HG02852 (cell line): ENCODE measurements around the gene PIGQ.

Source experiments
- ATAC-seq: cut with Tn5 transposase; IDR thresholded peaks from one replicate; pipeline ENCODE4 v1.9.1; 2021; ENCODE audit warnings: mild to moderate bottlenecking, moderate library complexity; ENCODE audit not compliant: unreplicated experiment

The PIGQ gene

DNA sequence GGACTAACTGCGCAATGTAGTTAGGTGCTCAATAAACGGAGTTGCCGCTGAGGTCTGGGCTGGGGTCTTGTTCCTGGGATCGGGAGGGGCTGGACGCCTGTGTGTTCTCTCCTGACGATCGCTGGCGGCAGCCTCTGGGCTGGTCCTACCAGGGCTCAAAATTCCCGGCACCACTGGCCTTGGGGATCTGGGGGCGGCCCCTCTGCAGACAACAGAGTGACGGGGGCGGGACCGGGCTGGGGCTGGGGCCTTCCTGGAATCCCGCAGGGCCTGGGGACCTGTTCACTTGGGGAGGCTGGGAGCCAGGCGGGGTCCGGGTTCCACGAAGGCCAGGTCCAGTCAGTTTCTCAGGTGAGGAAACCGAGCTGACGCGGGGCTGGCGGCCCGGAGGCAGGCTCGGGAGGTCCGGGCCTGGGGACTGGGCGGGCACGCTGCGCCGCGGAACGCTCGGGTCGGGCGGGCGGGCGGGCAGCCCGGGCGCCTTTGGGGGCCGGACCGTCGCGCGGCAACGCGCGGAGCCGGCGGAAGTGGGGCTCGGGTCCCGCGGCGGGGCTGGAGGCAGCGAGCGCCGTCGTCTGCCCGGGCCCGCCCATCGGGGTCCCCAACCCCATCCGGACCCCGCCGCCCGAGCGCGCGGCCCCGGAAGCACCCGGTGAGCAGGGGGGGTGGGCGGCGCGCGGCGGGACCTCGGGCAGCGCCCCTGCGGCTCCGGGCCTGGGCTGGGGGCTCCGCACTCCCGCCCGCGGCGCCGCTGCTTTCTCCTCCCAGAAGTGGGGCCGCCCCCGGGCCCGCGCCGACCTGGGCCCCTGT, at the start of gene PIGQ:
Gene PIGQ, plus strand, starts transcription at position 524 of the 810 bp plus-strand sequence. CDS start 4,107 bp downstream, outside the sequence.
- ATAC-seq = no peak

DNA sequence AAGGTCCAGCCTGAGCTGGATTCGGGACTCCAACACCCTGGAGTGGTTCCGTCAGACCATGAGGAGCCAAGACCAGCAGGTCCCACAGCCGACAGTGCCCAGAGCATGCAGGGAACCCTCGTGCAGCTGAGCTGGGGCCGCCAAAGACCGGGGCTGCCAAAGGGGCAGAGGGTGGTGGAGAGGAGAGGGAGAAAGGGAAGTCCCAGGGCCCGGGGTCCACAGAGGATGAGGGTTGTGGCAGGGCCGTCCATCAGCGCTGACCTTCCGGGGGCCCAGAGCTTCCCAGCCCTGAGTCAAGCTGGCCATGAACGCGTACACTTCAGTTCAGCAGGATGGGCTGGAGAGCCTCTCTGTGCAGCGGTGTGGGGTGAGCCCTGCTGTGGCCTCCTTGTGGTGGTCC, 48.9 kb upstream of the PIGQ start:
- ATAC-seq = no peak

DNA sequence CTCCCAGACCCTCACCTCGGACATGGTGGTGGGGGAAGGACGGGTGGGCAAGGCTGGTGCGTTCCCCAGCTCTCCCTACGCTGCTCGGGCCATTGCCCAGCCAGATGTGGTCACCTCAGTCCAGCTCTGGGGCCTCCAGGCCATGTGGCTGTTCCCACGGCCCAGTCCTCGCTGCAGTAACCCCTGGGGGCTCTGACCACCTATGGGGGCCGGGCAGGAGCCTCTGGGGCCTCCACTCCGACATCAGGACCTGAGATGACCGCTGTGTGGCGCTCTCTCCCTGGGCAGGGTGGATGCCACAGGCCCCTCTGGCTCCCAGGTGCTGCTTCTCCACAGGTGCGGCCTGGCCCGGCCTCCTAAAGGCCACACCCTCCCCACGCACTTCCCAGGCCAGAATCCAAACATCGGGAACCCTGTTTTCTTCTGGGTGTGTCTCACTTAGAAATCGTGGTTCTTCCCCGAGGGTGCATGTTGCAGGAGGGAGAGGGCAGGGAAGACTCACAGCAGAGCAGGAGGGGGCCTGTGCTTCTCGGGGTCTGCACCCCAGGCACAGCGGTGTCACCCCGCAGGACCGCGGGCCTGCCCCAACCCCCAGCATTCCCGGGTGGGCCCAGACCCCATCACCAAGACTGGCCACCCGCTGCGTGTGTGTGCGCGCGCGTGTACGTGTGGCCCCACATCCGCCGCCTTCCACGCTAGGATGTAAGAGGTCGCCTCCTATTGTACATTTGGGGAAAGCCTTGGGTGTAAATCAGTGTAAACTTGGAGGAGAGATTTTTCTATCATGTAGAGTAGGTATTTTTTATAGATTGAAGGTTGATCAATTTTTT, 48.2 kb upstream of the PIGQ start:
- ATAC-seq = no peak

DNA sequence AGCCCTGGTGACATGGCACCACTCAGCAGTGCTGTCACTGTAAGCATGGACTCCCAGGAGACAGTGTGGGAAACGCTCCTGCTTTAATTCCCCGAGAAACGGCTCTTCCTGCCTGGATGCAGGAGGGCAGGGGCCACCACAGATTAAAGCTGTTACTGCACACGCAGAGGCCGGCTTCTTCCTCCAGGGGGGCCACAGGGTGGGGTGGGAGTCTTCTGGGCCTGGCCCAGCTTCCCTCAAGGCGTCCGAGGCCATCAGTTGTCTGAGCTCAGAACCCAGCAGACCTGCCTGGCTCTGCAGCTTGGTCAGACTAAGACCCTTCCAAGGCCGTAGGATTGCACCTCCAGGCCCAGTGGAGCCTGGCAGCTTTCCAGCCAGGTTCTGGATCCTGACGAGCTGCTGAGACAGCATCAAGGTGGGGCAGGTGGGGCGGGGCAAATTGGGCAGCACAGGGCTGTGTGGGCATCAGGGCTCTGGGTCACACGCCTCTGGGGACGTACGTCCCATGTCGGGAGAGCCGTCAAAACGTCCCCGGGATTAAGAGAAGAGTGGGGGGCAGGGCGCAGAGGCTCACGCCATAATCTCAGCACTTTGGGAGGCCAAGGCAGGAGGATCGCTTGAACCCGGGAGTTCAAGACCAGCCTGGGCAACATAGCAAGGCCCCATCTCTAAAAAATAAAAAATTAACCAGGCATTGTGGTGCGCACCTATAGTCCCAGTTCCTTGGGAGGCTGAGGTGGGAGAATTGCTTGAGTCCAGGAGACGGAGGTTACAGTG, 47.3 kb upstream of the PIGQ start:
- no peak for ATAC-seq

DNA sequence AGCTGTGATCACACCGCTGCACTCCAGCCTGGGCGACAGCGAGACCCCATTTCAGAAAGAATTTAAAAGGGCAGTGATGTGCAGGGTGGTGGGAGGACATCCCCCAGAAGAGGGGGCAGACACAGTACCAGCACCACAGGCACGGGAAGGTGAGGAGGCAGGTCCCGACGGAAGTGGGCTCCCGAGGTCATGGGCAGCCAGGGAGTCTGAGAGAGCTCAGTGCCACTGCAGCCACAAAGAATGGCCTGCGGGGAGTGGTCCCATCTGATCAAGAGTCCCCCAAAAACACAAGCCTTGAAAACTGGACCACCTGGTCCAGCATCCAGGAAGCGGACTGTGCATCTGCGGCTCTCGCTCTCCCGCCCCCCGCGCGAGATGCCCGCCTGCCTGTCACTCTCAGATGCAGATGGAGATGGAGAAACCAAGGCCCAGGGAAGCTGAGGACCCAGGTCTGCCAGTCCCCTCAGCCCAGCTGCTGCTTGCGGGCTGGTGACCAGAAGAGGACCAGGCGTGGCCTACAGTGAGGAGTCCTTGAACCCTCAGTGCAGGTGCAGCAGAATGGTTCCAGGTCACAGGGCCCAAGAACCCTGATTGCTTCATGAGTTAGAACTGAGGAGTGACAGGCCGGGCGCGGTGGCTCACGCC, 46.5 kb upstream of the PIGQ start:
- no peak for ATAC-seq

DNA sequence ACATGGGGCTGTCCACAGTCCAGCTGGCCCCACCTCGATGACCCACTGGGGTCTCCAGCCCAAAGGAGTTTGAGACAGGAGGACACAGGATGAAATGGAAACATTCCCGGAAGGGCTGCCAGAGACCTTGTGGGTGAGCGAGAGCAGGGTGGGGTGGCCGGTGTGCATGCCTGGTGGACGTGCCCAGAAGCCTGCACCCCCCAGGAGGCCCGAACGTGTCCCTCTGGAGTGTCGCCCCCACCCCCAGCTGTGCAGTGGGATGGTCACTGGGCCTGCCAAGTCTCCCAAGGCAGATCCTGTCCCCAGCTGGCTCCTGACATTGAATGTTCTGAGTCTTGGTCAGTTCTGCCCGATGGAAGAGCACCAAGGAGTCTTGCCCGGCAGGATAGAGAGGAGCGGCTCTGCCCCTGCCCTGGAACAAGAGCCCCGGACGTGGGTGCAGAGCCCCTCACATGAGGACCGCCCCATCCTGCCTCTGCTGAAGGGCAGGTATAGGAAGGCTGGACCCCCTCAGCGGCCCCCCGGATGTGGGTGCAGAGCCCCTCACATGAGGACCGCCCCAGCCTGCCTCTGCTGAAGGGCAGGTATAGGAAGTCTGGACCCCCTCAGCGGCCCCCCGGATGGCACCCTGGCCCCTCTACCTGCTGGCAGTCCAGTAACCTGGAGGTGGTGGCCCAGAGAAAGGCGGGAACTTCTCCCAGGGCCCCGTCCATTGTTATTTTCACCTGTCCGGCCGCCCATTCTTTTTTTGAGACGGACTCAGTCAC, 45.3 kb upstream of the PIGQ start:
- no peak for ATAC-seq

DNA sequence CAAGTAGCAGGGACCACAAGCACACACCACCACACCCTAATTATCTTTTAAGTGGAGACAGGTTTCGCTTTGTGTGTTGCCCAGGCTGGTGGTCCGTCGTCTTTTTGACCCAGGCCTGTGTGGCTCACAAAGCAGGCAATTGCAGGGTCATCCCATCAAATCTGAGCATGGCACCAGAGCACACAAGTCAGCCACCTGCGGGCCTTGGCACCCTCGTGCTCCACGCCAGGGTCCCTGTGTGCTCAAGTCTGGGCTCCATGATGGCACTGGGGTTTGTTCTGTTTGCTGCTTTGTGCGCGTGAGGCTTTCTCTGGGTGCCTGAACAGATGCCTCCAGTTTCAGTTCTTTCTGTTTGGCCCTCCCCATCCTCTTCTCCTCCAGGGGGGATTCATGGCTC, 44.6 kb upstream of the PIGQ start:
- ATAC-seq = no peak

DNA sequence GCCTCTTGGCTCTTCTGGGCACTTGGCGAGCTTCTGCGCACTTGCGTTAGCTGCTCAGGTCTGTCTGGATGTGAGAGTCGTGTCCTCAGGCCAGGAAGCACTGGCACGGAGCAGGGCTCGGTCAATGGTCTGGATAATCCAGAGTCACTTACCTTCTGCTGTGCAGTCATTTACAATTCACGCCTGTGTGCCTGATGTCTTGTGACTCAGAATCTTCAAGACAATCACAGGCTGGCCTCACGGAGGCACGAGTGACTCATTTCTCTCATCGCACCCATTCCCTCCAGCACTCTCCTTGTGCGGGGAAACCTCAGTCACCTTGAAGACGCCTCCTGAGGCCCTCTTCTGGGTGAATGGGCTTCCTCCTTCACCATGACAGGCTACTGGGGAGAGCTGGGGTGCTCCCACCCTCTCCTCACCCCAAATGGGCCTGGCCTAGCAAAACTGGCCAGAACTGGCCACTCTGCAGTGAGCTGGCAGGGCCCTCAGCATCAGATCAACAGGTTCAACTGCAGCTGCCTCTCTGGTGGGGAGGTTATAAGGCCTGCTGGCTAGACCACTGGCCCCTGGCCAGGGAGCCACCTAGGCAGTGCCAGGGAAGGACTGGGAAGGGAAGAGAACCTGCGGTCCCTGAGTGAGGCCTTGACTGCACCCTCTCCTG, 44.1 kb upstream of the PIGQ start:
- ATAC-seq = no peak

DNA sequence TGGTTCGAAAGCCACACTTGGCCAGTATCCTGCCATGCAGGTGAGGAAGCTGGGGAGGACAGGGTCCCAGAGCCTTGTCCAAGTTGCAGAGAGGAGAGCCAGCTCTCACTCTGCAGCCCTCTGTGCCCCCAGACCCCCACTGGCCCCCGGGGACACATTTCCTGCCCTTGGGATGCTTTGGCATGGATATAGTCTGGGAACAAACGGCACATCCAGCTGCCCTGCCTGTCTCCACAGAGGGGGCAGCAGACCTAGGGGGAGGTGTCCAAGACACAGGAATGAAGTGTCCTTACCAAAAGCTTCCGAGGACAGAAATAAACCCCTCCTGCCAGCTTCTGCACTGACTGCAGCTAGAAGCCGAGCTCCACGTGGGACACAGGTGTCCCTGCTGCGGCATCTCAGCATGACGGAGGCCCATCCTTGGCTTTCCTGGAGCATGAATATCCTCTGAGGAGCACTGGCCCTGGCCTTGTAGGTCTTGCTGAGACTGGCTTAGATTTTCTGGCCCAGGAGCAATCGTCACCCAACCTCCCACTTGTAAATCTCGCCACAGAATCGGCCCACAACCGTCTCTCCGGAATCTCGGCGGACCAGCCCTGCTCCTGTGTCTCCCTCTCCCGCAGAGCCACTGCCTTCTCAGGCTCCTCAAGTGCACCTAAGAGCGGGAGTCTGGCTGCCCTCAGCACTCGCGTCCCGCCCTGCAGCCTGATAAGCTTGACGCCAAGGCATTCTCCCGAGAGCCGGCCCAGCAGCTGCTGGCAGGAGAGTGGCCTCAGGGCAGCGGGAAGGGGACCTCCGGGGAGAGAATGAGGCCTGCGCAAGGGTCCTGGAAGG, 43.4 kb upstream of the PIGQ start:
- no peak for ATAC-seq

DNA sequence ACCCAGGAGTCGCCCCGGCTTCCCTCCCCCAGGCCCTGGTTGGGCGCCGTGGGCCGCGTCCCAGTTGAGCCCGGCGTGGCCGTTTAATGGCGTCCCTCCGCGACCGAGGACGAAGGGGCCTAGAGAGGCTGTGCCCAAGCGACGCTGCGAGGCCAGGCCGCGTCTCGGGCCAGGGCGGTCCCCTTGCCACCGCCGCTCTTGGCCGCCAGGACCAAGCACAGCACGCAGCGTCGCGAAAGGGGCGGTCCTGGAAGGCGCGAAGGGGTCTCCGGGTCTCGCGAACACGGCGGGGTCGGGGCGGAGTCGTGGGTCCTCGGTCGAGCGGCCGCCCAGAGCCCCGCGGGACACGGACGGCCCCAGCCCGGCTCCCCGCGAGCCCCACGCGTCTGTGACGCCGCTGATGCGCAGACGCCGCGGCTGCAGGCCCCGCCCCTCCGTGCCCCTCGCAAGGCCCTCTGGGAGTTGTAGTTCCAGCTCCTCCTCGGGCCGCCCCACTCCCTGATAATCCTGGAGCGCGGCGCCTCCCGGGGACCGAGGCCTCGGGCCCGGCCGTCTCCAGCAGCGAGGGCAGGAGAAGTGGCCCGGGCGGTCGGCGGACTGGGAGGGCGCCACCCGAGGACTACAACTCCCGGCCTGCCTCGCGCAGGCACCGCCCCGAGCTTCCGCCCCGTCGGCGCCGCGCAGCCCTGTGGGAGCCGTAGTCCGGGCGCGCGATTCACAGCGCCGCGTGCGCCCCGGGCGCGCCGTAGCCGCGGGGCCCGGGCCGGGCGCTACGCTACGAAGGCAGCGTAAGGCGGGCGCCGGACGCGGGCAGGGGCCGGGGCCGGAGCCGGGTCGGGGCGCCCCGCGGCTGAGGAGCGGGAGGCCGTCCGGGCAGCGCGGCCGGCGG, 42.5 kb upstream of the PIGQ start, which contains the start of gene CAPN15:
Gene CAPN15, plus strand, starts transcription at position 698 of the 889 bp plus-strand sequence. CDS start 19,127 bp downstream, outside the sequence.
- ATAC-seq = peak; percentile 68

DNA sequence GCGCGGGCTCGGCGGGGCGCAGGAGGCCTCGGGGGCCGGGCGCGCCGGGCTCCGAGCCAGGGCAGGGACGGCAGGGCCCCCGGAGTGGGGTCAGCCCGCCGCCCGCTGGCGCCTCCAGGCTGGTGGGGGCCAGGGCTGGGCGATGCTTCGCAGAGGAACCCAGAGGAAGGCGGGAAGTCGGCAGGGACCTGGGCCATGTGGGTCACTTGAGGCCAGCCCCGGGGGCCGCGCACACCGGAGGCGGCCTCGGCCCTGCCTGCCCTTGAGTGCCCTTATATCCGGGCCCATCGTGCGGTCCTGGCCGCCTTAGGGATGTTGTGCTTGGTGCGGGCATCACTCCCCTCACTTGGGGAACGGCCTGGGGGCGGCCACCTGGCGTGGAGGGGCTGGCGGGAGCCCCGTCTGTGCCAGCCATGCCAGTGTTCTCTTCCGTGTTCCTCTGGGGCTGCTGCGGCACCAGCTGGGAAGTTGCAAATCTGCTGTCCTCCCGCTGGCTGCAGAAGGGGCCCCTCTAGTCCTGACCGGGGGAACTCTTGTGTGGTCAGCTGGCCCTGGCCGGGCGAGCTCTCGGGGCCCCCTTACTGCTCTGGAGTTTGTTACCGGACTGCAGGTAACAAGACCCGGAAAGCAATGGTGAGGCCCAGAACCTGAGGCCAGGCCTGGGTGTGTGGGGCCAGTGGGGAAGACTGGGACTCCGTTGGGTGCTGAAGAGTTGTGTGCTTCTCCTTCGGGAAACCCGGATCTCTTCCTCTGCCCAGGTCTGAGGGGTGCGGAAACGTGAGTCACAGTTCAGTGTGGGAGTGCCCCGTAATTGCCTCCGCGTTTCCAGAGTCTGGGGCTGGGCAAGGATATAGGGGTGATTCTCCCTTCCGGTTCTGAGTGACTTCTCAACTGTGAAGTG, 41.4 kb upstream of the PIGQ start:
- ATAC-seq = no peak

DNA sequence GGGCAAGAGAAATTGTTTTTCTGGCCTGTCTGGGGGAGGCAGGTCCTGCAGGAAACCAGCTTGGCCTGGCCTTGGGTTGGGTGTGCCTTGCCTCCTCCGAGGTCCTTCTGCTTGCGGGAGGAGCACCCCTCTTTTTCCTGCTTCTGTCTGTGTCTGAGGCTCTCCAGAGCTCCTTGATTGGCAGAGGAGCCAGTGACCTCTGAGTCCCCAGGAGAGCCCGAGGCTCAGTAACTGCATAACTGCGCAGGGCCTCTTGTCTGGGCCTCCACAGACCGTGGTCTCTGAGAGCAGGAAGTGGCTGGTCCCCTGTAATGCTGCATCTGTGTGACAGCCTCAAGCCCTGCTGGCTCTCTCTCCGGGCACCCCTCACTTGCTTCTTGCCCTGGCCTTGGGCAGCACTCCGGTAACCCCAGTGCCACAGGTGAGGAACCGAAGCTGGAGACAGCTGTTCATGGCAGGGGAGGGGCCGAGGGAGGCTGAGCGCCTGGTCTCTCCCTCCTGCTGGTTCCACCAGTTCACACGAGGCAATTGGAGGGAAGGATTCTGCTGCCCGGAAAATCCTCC, 40.7 kb upstream of the PIGQ start:
- ATAC-seq = no peak

DNA sequence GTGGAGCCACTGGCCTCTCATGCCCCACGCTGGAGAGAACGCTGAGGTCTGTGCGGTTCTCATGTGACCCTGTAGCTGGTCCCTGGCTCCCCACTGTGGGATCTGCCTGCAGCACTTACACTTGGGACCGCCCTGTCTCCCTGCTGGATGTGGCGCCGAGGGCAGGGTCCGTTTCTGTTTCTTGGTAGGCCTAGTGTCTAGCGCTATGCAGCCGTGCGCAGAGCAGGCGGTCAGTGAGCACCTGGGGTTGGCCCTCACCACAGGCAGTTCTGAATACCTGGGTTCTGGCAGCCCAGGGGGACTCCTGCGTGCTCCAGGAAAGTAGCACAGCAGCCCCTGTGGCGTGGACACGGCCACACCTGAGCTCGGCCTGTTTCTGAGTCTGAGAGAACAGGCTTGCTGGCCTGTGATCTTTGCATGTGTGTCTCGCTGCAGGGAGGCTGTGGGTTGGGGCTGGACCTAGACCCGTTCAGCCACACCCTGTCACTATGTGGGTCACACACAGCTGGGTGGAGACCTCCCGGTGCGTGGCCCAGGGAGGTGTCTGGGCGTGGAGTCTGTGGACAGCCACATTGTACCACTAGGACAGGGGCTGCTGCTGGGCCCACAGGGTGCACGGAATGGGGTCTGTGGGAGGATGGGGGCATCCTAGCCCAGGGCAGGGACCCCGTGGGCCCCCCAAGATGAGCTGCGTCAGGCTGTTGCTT, 39.5 kb upstream of the PIGQ start:
- no peak for ATAC-seq

DNA sequence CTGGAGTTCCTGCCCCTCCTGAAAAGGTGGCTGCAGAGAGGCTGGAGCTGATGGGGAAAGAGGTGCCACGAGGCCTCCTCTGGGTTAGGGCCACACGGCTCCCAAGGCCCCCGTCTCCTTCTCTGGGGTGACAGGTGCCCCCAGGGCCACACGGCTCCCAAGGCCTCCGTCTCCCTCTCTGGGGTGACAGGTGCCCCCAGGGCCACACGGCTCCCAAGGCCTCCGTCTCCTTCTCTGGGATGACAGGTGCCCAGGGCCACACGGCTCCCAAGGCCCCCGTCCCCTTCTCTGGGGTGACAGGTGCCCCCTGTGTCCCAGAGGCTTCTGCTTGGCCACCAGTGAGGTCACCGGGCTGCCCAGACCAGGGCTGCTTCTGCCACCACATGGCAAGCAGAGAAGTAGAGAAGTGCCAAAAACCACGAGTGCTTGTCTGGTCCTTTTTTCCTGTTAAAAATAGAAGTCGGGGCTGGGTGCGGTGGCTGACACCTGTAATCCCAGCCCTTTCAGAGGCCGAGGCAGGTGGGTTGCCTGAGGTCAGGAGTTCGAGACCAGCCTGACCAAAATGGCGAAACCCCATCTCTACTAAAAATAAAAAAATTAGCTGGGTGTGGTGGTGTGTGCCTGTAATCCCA, 38.2 kb upstream of the PIGQ start:
- ATAC-seq = no peak
